Inflammatory macrophage treated with lipopolysaccharide for 1 hour (primary cell): ENCODE data around the gene DLEC1.
A peak's percentile ranks its signal among the peaks of the same experiment; 100 is the strongest.
"Not testable (repeated sequence)": the region's sequence is repeated elsewhere in the genome, so short reads cannot be mapped to it uniquely, and the experiment has no call there.

Experiments used
- DNase-seq, 2 donors: peaks; one replicate each; pipeline ENCODE4 v3.0.0-alpha.2; 2020 to 2022

The DLEC1 gene

GRCh38 chr3:38038447-38038911 is 529 bp upstream of the DLEC1 start:
- no peak for DNase-seq

DNA sequence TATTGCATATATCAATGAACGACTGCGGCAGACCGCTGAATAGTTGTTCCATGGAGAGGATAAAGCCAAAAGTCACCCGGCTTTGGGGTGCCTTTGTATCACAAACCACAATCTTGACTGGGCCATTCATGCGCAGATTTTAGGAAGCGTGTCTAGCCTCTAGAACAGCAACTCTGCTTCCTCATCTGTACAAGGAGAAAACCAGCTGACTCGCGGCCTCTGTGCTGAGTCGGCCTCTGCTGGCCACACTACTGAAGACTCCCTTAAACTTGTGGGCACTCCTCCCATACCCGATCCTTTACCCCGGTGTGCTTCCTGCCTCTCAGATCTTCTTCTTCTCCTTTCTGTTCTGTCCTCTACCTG is 872 bp downstream of the DLEC1 start:
- DNase-seq, result peak; percentile 78 to 82

DNA sequence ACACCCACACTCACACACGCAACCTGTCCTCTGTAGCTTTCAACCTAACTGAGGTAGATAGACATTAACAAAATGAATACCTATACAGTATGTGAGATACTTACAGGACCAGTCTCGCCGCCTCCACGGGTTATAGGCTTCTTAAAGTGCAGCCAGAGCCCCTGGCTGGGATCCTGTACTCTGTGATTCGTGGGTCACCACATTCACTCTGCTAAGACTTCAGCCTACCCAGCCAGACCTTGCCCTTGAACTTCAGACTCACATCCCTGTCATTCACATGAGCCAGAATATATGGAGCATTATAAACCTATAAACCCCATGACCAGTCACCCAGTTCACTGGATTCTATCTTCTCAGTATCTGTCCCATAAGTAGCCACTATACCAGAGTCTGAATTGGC is 1.4 kb downstream of the DLEC1 start:
- no peak for DNase-seq

DNA sequence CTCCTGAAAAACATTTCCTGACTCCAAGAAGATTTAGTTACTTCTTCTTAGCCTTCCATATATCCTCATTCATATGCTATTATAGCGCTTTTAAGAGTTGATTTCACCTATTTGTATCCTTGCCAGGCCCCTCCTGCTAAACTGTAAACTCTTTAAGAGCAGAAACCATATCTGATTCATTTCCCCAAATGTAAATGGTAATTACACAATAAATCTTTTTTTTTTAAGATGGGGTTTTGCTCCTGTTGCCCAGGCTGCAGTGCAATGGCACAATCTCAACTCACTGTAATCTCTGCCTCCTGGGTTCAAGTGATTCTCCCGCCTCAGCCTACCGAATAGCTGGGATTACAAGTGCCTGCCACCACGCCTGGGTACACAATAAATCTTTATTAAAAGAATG is 4.5 kb downstream of the DLEC1 start:
- peak in 1 of 2 donors; percentile 43 for DNase-seq

GRCh38 chr3:38046027-38046426 is 7.0 kb downstream of the DLEC1 start:
- DNase-seq, result no peak

DNA sequence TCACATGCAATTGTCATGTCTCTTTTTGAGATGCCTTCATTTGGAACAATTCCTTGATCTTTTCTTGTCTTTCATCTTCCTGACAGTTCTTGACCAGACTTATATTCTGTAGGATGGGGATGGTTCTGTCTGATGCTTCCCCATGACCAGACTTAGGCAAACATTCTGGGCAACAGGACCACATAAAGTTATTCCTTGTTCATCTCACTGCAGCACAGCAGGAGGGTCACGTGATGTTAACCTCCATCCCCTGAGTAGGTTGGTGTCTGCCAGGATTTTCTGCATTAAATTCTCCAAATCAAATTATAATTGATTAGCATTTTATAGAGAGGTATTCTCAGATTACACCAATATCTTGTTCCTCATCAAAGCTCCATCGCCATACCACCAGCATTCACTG is 7.8 kb downstream of the DLEC1 start:
- no peak for DNase-seq

- no peak for DNase-seq
Measured at GRCh38 chr3:38047896-38048295, 8.9 kb downstream of the DLEC1 start.

- no peak for DNase-seq
Measured at GRCh38 chr3:38049358-38050126, 10.5 kb downstream of the DLEC1 start.

- DNase-seq, result no peak
Measured at GRCh38 chr3:38051131-38051530, 12.1 kb downstream of the DLEC1 start.

DNA sequence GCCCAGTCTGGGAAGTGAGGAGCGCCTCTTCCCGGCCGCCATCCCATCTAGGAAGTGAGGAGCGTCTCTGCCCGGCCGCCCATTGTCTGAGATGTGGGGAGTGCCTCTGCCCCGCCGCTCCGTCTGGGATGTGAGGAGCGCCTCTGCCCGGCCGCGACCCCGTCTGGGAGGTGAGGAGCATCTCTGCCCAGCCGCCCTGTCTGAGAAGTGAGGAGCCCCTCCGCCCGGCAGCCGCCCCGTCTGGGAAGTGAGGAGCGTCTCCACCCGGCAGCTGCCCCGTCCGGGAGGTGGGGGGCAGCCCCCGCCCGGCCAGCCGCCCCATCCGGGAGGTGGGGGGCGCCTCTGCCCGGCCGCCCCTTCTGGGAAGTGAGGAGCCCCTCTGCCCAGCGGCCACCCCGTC is 14.3 kb downstream of the DLEC1 start:
- DNase-seq, result not testable (repeated sequence)

DNA sequence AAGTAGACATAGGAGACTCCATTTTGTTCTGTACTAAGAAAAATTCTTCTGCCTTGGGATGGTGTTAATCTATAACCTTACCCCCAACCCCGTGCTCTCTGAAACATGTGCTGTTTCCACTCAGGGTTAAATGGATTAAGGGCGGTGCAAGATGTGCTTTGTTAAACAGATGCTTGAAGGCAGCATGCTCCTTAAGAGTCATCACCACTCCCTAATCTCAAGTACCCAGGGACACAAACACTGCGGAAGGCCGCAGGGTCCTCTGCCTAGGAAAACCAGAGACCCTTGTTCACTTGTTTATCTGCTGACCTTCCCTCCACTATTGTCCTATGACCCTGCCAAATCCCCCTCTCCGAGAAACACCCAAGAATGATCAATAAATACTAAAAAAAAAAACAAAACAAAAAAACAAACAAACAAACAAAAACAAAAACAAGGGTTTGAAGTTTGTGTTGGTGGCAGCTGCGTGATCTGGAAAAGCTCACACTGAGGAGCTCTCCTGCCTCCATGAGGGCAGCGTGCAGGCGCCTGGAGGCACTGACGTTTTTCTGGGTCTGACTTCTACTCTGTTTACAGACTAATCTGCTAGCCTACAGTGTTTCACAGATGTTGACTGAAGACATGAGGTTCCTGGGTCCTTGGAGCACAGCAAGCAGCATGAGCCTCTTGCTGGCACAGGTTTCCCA is 14.9 kb downstream of the DLEC1 start:
- not testable (repeated sequence) for DNase-seq

DNA sequence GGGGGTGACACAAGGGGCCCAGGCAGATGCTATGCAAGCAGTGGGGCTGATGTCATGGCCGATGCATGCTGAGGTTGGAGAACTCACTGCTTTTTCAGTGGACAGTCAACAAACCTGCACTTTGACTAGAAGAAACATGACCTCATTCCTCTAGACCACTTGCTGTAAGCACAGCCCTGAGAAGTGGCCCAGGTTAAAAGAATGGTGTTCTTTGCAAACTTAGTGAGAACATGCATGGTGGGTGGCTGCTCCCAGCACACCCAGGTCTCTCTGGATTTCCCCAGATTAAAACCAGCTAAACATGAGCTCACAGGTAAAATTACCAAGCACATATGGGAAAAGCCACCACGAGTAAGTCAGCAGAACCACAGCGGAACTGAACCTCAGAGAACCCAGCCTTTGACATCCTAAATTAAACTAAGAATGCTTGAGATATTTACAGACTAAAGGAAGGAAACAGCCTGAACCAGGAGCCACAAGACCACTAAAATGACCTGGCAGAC is 15.5 kb downstream of the DLEC1 start:
- DNase-seq, result no peak

- DNase-seq, result no peak
Measured at GRCh38 chr3:38059148-38059547, 20.1 kb downstream of the DLEC1 start.

DNA sequence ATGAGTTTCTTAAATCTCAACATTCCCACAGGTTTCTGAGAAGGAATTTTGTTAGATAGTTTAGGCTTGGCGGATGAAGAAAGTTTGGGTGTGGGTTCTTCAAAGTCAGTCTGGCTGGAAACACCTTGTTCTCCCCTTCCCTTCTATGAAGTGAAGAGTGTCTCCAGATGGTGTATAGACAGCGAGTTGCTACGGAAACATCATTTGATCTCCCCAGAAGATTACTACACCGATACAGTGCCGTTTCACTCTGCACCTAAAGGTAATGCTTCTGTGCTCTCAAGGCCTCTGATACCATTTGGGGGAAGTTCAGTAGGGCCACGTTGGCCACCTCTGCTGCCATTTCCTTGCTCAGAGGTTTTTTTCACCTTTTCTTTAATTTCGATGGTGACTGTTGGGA is 20.6 kb downstream of the DLEC1 start:
- no peak for DNase-seq

DNA sequence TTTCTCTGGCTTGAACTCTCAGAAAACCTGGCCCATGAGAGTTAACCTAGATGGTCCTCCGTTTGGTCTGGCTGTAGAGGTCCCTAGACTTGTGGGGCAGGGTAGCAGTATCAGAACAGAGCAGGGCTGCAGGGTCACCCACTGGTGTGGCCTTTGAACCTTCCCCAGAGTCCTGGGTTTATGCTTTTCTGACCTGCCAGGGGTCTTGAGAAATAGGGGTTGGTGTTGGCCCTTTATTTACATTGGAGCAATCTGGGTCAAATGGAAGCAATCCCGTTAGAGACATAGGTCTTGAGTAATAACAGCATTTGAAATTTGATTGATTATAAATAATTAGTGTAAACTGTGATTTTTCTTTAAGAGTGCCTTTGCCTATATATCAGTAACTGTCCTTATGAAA is 23.8 kb downstream of the DLEC1 start:
- no peak for DNase-seq

DNA sequence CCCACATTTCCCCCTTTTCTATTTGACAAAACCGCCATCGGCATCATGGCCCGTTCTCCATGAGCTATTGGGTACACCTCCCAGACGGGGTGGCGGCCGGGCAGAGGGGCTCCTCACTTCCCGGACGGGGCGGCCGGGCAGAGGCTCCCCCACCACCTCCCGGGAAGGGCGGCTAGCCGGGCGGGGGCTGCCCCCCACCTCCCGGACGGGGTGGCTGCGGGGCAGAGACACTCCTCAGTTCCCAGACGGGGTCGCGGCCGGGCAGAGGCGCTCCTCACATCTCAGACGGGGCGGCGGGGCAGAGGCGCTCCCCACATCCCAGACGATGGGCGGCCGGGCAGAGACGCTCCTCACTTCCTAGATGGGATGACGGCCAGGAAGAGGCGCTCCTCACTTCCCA is 25.4 kb downstream of the DLEC1 start:
- not testable (repeated sequence) for DNase-seq

- DNase-seq, result peak in 1 of 2 donors; percentile 26
Measured at GRCh38 chr3:38067508-38068233, 28.7 kb downstream of the DLEC1 start.

DNA sequence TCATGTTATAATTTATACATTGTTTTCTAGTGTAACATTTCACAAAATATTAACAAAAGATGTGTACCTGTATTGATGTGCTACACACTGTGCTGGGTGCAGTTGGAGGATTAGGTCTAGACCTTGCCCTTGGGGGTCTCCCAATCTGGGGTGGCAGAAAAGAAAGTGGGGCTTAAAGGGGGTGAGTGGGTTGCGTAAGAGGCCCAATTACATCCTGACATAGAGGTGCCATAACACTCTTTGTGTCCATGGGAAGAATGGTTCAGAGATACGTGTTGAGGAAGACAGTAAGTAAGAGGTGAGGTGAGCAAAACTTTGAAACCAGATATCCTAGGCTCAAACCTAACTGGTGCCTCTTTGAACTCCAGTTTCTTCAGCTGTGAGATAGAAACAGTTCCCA is 31.0 kb downstream of the DLEC1 start:
- no peak for DNase-seq

DNA sequence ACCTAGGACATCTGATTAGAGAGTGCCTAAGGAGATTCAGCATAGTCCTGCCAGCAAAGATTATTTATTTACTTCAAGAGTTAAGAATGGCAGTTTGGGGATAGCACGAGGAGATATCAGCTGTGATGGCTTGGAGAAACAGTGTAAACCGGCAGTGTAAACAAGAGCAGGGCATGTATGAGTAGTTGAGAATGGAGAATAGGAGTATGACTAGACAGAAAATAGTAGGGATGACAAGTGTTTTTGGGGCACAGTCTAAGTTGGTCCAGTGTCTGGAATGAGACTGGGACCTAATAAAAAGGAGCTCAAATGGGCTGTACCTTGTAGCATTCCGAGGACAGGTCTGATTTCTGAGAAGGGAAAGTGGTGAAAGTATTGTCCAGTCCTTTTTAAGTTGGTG is 38.1 kb downstream of the DLEC1 start:
- not testable (repeated sequence) for DNase-seq

GRCh38 chr3:38082296-38082695 is 43.3 kb downstream of the DLEC1 start:
- not testable (repeated sequence) for DNase-seq

GRCh38 chr3:38083254-38083653 is 44.2 kb downstream of the DLEC1 start:
- DNase-seq, result not testable (repeated sequence)

DNA sequence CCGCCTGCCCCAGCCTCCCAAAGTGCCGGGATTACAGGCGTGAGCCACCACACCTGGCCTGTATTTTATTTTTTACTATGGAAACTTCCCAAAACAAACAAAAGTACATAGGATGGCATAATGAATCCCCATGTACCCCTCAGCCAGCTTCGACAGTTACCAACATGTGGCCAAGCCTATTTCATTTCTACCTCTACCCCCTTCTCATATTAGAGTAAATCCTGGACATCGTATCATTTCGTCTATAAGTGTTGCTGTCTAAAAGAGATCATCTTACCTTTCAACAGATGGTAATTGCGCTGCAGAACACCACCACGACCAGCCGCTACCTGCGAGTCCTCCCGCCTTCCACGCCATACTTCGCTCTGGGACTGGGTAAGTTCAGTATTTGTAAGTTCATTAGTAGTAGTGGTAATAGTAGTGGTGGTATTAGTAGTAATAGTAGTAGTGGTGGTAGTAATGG is 44.9 kb downstream of the DLEC1 start:
- DNase-seq, result no peak
